Smooth muscle cell (in vitro differentiated cells): ENCODE data around the gene CCDC126. TPM values are rescaled to one million over a fixed set of nuclear protein-coding genes. Genes with fewer than 3 reads are reported as not detected.

Source experiments
- DNase-seq: peaks from one replicate; lab custom pipeline; 2025; ENCODE audit not compliant: unreplicated experiment; lab: John Stamatoyannopoulos, UW
- H2AFZ ChIP-seq: fragments of 200-600 bp; sonication (generic); 2 replicates; pipeline ENCODE4 v1.6.0; 2016; ENCODE audit warnings: antibody characterized with exemption, low read depth, mild to moderate bottlenecking
- H3F3A ChIP-seq: fragments of 200-600 bp; sonication (generic); 2 replicates; pipeline ENCODE4 v1.6.0; 2017; ENCODE audit warnings: antibody characterized with exemption, low read depth
- H3K27ac ChIP-seq: fragments of 200-600 bp; sonication (generic); 2 replicates; pipeline ENCODE4 v1.5.1; 2016; ENCODE audit warnings: low read depth, mild to moderate bottlenecking
- H3K27me3 ChIP-seq: fragments of 200-600 bp; sonication (generic); 2 replicates; pipeline ENCODE4 v1.6.1; 2016; ENCODE audit warnings: low read depth, mild to moderate bottlenecking
- H3K36me3 ChIP-seq: fragments of 200-600 bp; sonication (generic); 2 replicates; pipeline ENCODE4 v1.5.1; 2016; ENCODE audit warnings: low read depth
- H3K4me1 ChIP-seq: fragments of 200-600 bp; sonication (generic); 2 replicates; pipeline ENCODE4 v1.5.1; 2016; ENCODE audit warnings: low read depth
- H3K4me2 ChIP-seq: fragments of 200-600 bp; sonication (generic); 2 replicates; pipeline ENCODE4 v1.6.0; 2016; ENCODE audit warnings: mild to moderate bottlenecking
- H3K4me3 ChIP-seq: fragments of 200-600 bp; sonication (generic); 2 replicates; pipeline ENCODE4 v1.5.1; 2016; ENCODE audit warnings: mild to moderate bottlenecking
- H3K79me2 ChIP-seq: fragments of 200-600 bp; sonication (generic); 2 replicates; pipeline ENCODE4 v1.6.0; 2016; ENCODE audit warnings: low read depth, mild to moderate bottlenecking
- H3K9ac ChIP-seq: fragments of 200-600 bp; sonication (generic); 2 replicates; pipeline ENCODE4 v1.6.0; 2016; ENCODE audit warnings: low read depth
- H3K9me3 ChIP-seq: fragments of 200-600 bp; sonication (generic); replicated peaks from 2 replicates; pipeline ENCODE4 v1.5.1; 2016; ENCODE audit warnings: low read depth
- H4K20me1 ChIP-seq: fragments of 200-600 bp; sonication (generic); 2 replicates; pipeline ENCODE4 v1.6.0; 2016; ENCODE audit warnings: low read depth
- WGBS: methylation state at CpG from one replicate; pipeline ENCODE4 v1.1.7; 2016; ENCODE audit warnings: low lambda C conversion rate; 5-methylcytosine and 5-hydroxymethylcytosine counted together
- polyA plus RNA-seq: library from polyadenylated mRNA; unstranded; fragments of >200 nt; fragmentation: Nextera tagmentation; extraction: Ambion mirVana; gene quantifications from 2 replicates; pipeline ENCODE4 v1.2.1, GENCODE V29; 2016
- total RNA-seq: library from RNA; depleted of rRNA; stranded (reverse); fragments of >200 nt; gene quantifications from 2 replicates; pipeline ENCODE4 v1.2.3, GENCODE V29; 2014
- TF ChIP-seq, protein P1 (sequence below): fragments of 200-600 bp; sonication (generic); IDR thresholded peaks from 2 replicates; pipeline ENCODE4 v1.5.1; 2017; ENCODE audit warnings: borderline replicate concordance, mild to moderate bottlenecking, antibody characterized with exemption; ENCODE audit not compliant: insufficient read depth, poor library complexity, severe bottlenecking

CCDC126 gene
- total and polyA plus RNA-seq, 2 experiments from 2014 or later = 9.5 to 23.2 TPM

- Histone ChIP-seq H3K27ac (no peak overlapping the region), H3K9me3 (no peaks in the 10 kb centered on the region), H3K9ac (no peak overlapping the region), H2AFZ (no peak overlapping the region), H3K4me1 (no peaks in the 10 kb centered on the region), H3K79me2 (no peaks in the 10 kb centered on the region), H3K4me2 (no peak overlapping the region), H3K36me3 (no peaks in the 10 kb centered on the region), H3F3A (no peaks in the 10 kb centered on the region), H4K20me1 (no peaks in the 10 kb centered on the region), H3K4me3 (no peak overlapping the region), H3K27me3 (no peaks in the 10 kb centered on the region)
- no peak for DNase-seq
- TF ChIP-seq, protein P1, sequence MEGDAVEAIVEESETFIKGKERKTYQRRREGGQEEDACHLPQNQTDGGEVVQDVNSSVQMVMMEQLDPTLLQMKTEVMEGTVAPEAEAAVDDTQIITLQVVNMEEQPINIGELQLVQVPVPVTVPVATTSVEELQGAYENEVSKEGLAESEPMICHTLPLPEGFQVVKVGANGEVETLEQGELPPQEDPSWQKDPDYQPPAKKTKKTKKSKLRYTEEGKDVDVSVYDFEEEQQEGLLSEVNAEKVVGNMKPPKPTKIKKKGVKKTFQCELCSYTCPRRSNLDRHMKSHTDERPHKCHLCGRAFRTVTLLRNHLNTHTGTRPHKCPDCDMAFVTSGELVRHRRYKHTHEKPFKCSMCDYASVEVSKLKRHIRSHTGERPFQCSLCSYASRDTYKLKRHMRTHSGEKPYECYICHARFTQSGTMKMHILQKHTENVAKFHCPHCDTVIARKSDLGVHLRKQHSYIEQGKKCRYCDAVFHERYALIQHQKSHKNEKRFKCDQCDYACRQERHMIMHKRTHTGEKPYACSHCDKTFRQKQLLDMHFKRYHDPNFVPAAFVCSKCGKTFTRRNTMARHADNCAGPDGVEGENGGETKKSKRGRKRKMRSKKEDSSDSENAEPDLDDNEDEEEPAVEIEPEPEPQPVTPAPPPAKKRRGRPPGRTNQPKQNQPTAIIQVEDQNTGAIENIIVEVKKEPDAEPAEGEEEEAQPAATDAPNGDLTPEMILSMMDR = no peak
- 63% methylated on average over 7 of the region's 7 CpGs for WGBS
These were observed 61.7 kb downstream of the CCDC126 start for GRCh38 chr7:23658831-23659427.

DNA sequence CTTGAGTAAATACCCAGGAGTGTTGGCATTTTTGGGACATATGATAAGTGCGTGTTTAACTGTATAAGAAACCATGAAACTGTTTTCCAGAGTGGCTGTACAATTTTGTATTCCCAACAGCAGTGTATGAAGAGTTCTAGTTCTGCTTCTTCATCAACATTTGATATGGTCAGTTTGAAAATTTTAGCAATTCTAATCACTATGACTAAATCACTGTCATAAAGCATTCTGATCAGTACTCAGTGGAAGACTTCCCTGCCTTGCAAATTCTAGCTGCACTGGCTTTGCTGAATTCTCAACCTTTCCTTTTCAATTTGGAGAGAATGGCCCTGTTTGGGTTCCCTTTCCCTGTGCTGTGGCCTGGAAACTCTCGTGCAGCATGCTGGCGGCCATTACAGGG, 64.2 kb downstream of the CCDC126 start:
- H3K4me2 ChIP-seq = no peak overlapping the region
- no peaks in the 10 kb centered on the region for H3F3A ChIP-seq
- no peaks in the 10 kb centered on the region for H3K4me1 ChIP-seq
- no peak overlapping the region for H3K4me3 ChIP-seq
- DNase-seq = no peak
- WGBS = 90% methylated on average over 3 of the region's 3 CpGs
- no peaks in the 10 kb centered on the region for H4K20me1 ChIP-seq
- H2AFZ ChIP-seq = no peak overlapping the region
- H3K27ac ChIP-seq = no peak overlapping the region
- no peak overlapping the region for H3K9ac ChIP-seq
- no peaks in the 10 kb centered on the region for H3K79me2 ChIP-seq
- no peaks in the 10 kb centered on the region for H3K36me3 ChIP-seq
- TF ChIP-seq, protein P1 = no peak
- H3K27me3 ChIP-seq = no peaks in the 10 kb centered on the region
- H3K9me3 ChIP-seq = no peaks in the 10 kb centered on the region

- Histone ChIP-seq H2AFZ (no peak overlapping the region), H4K20me1 (no peaks in the 10 kb centered on the region), H3K4me2 (no peak overlapping the region), H3K36me3 (no peaks in the 10 kb centered on the region), H3K27ac (no peak overlapping the region), H3K9me3 (no peaks in the 10 kb centered on the region), H3K79me2 (no peaks in the 10 kb centered on the region), H3K27me3 (no peaks in the 10 kb centered on the region), H3K4me3 (no peak overlapping the region), H3K4me1 (no peaks in the 10 kb centered on the region), H3F3A (no peaks in the 10 kb centered on the region), H3K9ac (no peak overlapping the region)
- 83% methylated on average over 8 of the region's 8 CpGs for WGBS
- TF ChIP-seq, protein P1 = no peak
- DNase-seq = no peak
These were observed 65.2 kb downstream of the CCDC126 start for GRCh38 chr7:23662124-23662983.
